ENCODE measurements around the gene SLC7A14.

DNA sequence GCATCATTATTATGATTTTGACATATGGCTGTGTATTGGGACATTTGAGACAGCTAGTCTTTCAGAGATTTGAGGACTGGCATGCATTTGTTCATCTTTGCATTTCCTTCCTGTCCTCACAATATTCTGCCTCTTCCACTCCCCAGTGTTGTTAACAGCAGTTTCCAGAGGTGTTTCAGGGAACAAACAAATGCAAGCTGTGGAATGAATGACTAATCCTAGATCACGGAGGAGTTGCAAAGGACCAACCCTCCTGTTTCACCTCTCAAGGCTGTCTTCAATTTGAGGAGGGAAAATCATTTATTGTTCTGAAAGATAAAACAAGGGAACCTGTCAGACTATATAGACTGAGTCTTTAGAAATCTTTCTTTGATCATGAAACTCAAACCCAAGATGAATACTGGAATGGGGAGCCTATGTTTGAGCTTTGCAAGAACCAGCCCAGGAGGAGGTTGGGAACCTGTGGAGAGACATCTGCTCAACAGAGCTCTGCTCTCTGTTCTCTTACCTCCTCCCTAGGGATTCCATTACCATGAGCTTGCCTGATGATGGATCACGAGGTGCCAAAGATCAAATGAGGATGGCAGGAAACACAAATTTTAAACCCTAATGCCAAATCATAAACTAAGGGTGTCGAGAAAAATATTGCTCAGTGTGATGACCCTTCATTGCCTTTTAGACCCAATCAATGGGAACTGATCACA is 68.5 kb downstream of the SLC7A14 start:
- TF ChIP-seq POLR2A (IDR thresholded peaks at IDR 0.05) (no peak), POLR2AphosphoS5 (IDR thresholded peaks at IDR 0.05) (no peak)
